Uterus (tissue), 4 donors: ENCODE results near the gene ZNF418. TPM values are rescaled to one million over a fixed set of nuclear protein-coding genes. Genes with fewer than 3 reads are reported as not detected.

Experiments
- DNase-seq, 2 donors: peaks; one replicate each; pipeline ENCODE4 v3.0.0-alpha.2; 2019 to 2020
- H3K27ac ChIP-seq, 2 donors: fragments of 200-600 bp; sonication (generic); 1 replicate in 1 of 2; 2 replicates in 1 of 2; pipeline ENCODE4 v1.5.1; 2016 to 2018
- H3K27me3 ChIP-seq, 2 donors: fragments of 200-600 bp; sonication (generic); one replicate each; pipeline ENCODE4 v1.5.1; 2018 to 2019; ENCODE audit warnings: control low read depth in 1 of 2
- H3K36me3 ChIP-seq, 2 donors: fragments of 200-600 bp; sonication (generic); one replicate each; pipeline ENCODE4 v1.5.1; 2019; ENCODE audit warnings: control low read depth in 1 of 2
- H3K4me1 ChIP-seq, 2 donors: fragments of 200-600 bp; sonication (generic); one replicate each; pipeline ENCODE4 v1.5.1; 2018 to 2019; ENCODE audit warnings: control low read depth in 1 of 2
- H3K4me3 ChIP-seq, 2 donors: fragments of 200-600 bp; sonication (generic); 1 replicate in 1 of 2; 2 replicates in 1 of 2; pipeline ENCODE4 v1.5.1; 2018 to 2019; ENCODE audit warnings: mild to moderate bottlenecking in 1 of 2
- H3K9me3 ChIP-seq, 2 donors: fragments of 200-600 bp; sonication (generic); one replicate each; pipeline ENCODE4 v1.5.1; 2019; ENCODE audit warnings: control low read depth in 1 of 2
- POLR2A ChIP-seq, 2 donors: fragments of 450-650 bp; IDR thresholded peaks; one replicate each; pipeline ENCODE4 v1.6.1; 2016; ENCODE audit warnings: antibody characterized with exemption in 2 of 2, mild to moderate bottlenecking in 1 of 2, moderate library complexity in 1 of 2
- intact Hi-C: fragments of 100-400 bp; cut with DNase I; formaldehyde crosslinking; loops from one replicate; pipeline ENCODE4 v1.15.1; 2023; ENCODE audit warnings: low total_unique reads
- total RNA-seq, 4 donors: library from RNA; depleted of rRNA in 3 of 4; stranded (reverse); fragments of >200 nt in 3 of 4; gene quantifications; one replicate each; pipeline versions ENCODE4 v1.1.0 to v1.2.4, GENCODE V29; 2014 to 2023
- TF ChIP-seq, protein P1 (sequence below), 4 experiments: fragments of 200-600 bp in 2 of 4; fragments of 450-650 bp in 2 of 4; sonication (generic) in 2 of 4; IDR thresholded peaks; one replicate each; pipeline ENCODE4 v1.5.1; 2016 to 2019; ENCODE audit warnings: antibody characterized with exemption in 4 of 4, mild to moderate bottlenecking in 2 of 4, moderate library complexity in 1 of 4
- donor health status: DM: yes; HTN: yes; CAD: no.

The ZNF418 gene
- total RNA-seq, 4 donors from 2014 or later = 0.29 to 15.8 (median 9.8) TPM

DNA sequence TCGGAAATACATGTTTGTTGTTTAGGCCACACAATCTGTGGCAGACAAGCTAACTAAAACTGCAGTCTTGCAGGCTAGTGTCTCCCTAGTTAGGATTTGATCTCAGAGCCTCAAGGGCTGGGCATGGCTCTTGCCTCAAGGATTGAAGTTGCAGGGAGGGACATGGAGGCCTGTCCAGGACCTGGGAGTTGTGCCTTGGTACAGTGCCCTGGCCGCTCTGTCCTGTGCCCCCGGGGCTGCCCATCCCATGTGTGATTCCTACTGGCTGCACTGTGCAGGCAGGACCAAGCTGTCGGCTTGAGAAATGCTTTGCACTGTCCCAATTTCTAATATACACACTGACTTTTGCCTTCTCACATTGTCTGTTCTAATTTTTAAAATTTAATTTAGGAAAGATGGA lies 19.8 kb upstream of the ZNF418 start:
- no peak for DNase-seq
- intact Hi-C loops = no loop called here

DNA sequence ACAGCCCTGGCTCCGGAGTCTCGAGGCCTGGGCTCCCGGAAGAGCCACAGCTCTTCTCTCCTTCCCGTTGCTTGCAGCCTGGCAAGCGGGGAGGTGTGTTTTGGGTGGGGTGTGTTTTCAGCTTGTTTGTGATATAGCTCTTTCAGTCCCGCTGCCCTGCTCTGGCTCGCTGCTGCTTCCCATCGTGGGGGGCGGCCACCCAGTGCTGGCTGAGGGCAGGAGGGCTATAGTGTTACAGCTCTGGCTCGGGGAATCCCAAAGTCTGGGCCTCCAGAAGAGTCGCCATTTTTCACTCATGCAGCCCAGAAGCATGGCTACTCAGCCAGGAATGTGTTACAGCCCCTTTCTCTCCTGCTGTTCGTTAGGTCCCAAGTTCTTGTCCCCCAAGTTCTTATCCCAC lies 14.5 kb upstream of the ZNF418 start:
- Histone ChIP-seq H3K9me3 (peaks cover 0 to 2% of the 10 kb centered on the region in 2 donors), H3K27ac (no peak overlapping the region), H3K36me3 (no peaks in the 10 kb centered on the region), H3K4me1 (no peaks in the 10 kb centered on the region), H3K4me3 (no peak overlapping the region), H3K27me3 (no peaks in the 10 kb centered on the region)
- intact Hi-C loops = no loop called here
- no peak for TF ChIP-seq POLR2A (IDR thresholded peaks at IDR 0.05)
- TF ChIP-seq, protein P1, sequence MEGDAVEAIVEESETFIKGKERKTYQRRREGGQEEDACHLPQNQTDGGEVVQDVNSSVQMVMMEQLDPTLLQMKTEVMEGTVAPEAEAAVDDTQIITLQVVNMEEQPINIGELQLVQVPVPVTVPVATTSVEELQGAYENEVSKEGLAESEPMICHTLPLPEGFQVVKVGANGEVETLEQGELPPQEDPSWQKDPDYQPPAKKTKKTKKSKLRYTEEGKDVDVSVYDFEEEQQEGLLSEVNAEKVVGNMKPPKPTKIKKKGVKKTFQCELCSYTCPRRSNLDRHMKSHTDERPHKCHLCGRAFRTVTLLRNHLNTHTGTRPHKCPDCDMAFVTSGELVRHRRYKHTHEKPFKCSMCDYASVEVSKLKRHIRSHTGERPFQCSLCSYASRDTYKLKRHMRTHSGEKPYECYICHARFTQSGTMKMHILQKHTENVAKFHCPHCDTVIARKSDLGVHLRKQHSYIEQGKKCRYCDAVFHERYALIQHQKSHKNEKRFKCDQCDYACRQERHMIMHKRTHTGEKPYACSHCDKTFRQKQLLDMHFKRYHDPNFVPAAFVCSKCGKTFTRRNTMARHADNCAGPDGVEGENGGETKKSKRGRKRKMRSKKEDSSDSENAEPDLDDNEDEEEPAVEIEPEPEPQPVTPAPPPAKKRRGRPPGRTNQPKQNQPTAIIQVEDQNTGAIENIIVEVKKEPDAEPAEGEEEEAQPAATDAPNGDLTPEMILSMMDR (IDR thresholded peaks at IDR 0.05) = no peak
- DNase-seq = no peak

More for the DNA sequence above, 19.8 kb upstream of the ZNF418 start:
- H3K4me1 ChIP-seq = no peaks in the 10 kb centered on the region
- no peaks in the 10 kb centered on the region for H3K27me3 ChIP-seq
- no peak overlapping the region for H3K27ac ChIP-seq
- TF ChIP-seq, protein P1 (IDR thresholded peaks at IDR 0.05) = no peak
- no peak for TF ChIP-seq POLR2A (IDR thresholded peaks at IDR 0.05)
- H3K4me3 ChIP-seq = no peak overlapping the region
- no peaks in the 10 kb centered on the region for H3K9me3 ChIP-seq
- no peaks in the 10 kb centered on the region for H3K36me3 ChIP-seq

DNA sequence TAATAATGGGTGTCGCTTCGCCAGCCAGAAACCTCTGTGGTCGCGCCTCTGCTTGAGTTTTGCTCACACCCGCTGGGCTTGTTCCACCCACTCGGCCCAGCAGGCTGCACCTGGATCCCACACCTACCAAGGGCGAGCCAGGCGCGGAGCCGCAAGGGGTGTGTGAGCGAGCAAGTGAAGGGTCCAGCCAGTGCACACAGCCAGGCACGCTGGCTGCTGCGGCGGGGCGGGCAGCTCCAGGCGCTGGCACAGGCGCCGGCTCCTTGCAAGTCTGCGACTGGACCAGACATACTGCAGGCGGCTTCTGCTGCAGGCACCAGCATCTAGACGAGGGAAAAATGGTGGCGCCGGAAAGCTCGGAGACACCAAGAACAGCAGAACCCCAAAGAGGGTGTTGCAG lies 14.1 kb upstream of the ZNF418 start:
- intact Hi-C loops = no loop called here
- Histone ChIP-seq H3K27ac (no peak overlapping the region), H3K27me3 (no peaks in the 10 kb centered on the region), H3K4me1 (no peaks in the 10 kb centered on the region), H3K36me3 (no peaks in the 10 kb centered on the region), H3K9me3 (peaks cover 0 to 4% of the 10 kb centered on the region in 2 donors), H3K4me3 (no peak overlapping the region)
- no peak for DNase-seq
- TF ChIP-seq, protein P1 (IDR thresholded peaks at IDR 0.05) = no peak
- no peak for TF ChIP-seq POLR2A (IDR thresholded peaks at IDR 0.05)

DNA sequence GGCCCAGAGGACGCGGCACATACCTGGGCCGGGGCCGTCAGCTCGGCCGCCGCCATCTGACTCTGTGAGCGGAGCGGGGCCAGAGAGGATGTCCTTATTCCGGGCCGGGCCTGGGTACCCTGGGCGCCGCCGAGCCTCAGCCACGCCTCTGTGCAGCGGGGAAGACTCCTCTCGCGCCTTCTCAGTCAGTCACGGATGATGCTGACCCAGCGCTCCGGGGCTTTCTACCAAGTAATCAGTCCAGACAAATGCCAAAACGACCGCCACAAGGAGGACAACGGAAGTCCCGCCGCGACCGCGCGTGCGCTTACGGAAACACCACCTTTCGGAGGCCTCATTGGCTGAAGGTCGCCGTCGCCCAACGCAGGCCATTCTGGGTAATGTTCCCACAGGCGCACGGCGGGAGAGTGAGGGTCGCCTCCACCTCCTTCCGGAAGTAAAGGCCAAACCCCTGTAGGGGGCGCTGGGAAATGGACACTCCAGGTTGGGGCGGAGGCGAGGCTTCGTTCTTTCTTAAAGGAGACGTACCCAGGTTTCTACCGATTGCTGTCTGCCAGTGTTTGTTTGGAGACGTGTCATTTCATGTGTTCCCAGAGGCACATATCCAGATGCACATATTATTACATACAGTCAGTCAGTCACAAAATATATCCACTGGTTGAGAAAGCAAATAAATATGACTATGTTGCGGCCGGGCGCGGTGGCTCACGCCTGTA lies 12.4 kb upstream of the ZNF418 start, which contains the start of gene ZNF256:
Gene ZNF256, minus strand, starts transcription at position 288 of the 716 bp plus-strand sequence. Its CDS starts 232 bp downstream, at position 56.
- Histone ChIP-seq H3K4me1 (no peaks in the 10 kb centered on the region), H3K27me3 (no peaks in the 10 kb centered on the region), H3K36me3 (no peaks in the 10 kb centered on the region), H3K4me3 (peak within 1 kb of the TSS; percentile 76 to 79), H3K27ac (peak within 1 kb of the TSS; percentile 62 to 74), H3K9me3 (peaks cover 4 to 18% of the 10 kb centered on the region in 2 donors)
- peak in 1 of 2 donors; percentile 19 for TF ChIP-seq POLR2A (IDR thresholded peaks at IDR 0.05)
- TF ChIP-seq, protein P1 (IDR thresholded peaks at IDR 0.05) = peak; percentile 26 to 75 (median 51)
- DNase-seq = peak; percentile 84 to 92
- intact Hi-C loops = no loop called here

DNA sequence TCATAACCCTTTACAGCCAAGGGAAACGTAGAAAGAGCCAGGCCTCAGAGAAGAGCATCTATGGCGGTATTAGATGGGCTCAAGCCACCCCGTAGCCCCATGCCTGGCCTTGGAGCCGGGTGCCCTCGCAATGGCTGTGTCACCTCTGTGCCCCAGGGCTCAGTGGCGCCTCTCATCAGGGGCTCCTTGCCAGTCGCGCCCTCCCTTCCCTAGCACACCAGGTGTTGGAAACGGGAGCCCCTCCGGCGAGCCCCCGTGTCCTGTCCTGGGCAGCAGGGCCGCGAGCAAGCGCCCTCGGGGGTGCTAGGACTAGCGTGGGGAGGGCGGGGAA lies 11.9 kb upstream of the ZNF418 start:
- Histone ChIP-seq H3K36me3 (no peaks in the 10 kb centered on the region), H3K27ac (peak overlapping the region; percentile 62 to 74), H3K4me3 (peak overlapping the region; percentile 76 to 79), H3K4me1 (no peaks in the 10 kb centered on the region), H3K9me3 (peaks cover 4 to 23% of the 10 kb centered on the region in 2 donors), H3K27me3 (no peaks in the 10 kb centered on the region)
- intact Hi-C loops = no loop called here
- no peak for DNase-seq
- TF ChIP-seq, protein P1 (IDR thresholded peaks at IDR 0.05) = no peak
- no peak for TF ChIP-seq POLR2A (IDR thresholded peaks at IDR 0.05)
